ENCODE data around the gene CTDSP2.

Gene CTDSP2

DNA sequence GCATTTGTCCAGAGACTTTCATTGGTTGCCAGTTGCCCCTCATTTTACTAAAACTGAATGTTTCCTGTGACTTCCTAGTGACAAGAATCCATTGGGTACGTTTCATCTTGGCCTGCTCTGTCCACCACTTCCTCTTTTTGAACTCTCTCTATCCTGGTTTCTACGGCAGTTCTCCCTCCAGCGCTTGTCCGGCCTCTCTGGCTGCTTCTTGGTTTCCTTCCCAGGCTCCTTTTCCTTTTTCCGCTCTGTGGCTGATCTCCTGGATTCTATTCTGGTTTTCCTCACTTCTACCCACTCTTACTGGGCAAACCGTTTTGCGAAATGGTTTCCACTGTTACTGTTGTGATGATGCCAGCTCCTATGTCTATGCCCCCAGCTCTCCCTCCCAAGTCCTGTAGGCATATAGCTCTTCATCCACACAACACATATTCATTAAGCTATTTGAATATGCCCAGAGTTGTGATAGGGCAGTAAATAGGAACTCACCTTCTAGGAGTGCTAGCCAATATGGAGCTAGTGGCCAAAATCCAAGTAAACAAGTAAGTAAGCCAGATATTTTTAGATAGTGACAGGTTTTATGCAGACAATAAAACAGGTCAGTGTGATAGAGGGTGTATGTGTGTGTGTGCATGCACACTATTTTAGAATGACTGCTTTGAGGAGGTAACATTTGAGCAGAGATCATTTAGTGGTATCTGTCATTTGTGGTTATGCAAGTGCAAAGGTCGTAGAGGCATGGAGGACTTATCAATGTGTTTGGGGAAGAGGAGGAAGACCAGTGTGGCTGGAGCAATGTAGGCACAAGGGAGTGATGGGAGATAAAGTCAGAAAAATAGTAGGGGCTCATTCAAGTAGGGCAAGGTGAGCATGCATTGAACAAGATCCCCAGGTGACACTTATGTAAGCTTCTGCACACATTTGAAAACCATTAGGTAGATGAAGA, 27.9 kb upstream of the CTDSP2 start:
- Histone ChIP-seq H3K9ac (ENCODE audit: low read length) (no peak overlapping the region), H3K27me3 (ENCODE audit: control insufficient read depth, insufficient read depth, low read length) (no peaks in the 10 kb centered on the region), H3K36me3 (ENCODE audit: control insufficient read depth, insufficient read depth, low read length) (no peaks in the 10 kb centered on the region), H3K9me3 (ENCODE audit: control insufficient read depth, low read length) (no peaks in the 10 kb centered on the region), H3K4me3 (ENCODE audit: low read length) (no peak overlapping the region), H3K4me1 (ENCODE audit: control insufficient read depth, insufficient read depth, low read length) (peaks cover 6% of the 10 kb centered on the region)

DNA sequence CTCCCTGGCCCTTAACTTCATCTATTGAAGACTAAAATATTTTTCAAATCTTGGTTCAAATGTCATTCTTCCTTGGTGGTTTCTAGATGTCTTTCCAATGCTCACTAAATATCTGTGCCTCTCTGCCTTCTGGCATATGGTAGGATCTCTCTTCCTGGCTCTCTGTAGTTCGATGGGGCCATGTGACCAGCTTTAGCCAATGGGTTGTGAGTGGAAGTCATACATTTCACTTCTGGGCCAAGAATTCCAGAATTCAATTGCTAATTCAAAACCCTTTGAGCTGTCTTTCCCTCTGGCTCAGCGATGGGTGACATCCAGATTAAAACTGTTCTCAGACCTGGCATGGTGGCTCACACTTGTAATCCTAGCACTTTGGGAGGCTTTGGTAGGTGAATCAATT, 25.8 kb upstream of the CTDSP2 start:
- Histone ChIP-seq H3K4me1 (ENCODE audit: control insufficient read depth, insufficient read depth, low read length) (peaks cover 6% of the 10 kb centered on the region), H3K9me3 (ENCODE audit: control insufficient read depth, low read length) (no peaks in the 10 kb centered on the region), H3K9ac (ENCODE audit: low read length) (no peak overlapping the region), H3K36me3 (ENCODE audit: control insufficient read depth, insufficient read depth, low read length) (no peaks in the 10 kb centered on the region), H3K4me3 (ENCODE audit: low read length) (no peak overlapping the region), H3K27me3 (ENCODE audit: control insufficient read depth, insufficient read depth, low read length) (no peaks in the 10 kb centered on the region)

DNA sequence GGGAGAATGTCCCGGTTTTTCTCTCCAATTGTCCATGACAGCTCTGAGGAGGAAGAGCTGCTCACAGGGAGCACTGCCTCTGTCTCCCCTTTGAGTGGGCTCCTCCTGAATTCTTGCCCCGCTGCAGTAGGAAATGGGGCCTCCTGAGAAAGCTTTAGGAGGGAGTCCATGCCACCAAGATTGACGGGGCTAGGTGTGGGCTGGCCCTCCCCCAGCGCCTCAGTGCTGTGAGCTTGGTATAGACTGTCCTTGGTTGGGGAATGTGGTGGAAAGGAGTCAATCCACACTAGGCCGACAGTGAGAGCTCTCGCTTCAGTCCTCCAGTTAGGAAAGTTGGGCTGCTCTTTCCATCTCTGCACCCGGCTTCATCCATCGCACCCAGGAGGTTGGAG, 23.4 kb upstream of the CTDSP2 start:
- Histone ChIP-seq H3K36me3 (ENCODE audit: control insufficient read depth, insufficient read depth, low read length) (no peaks in the 10 kb centered on the region), H3K4me1 (ENCODE audit: control insufficient read depth, insufficient read depth, low read length) (peaks cover 11% of the 10 kb centered on the region), H3K4me3 (ENCODE audit: low read length) (no peak overlapping the region), H3K9me3 (ENCODE audit: control insufficient read depth, low read length) (no peaks in the 10 kb centered on the region), H3K9ac (ENCODE audit: low read length) (no peak overlapping the region), H3K27me3 (ENCODE audit: control insufficient read depth, insufficient read depth, low read length) (peaks cover 1% of the 10 kb centered on the region)

DNA sequence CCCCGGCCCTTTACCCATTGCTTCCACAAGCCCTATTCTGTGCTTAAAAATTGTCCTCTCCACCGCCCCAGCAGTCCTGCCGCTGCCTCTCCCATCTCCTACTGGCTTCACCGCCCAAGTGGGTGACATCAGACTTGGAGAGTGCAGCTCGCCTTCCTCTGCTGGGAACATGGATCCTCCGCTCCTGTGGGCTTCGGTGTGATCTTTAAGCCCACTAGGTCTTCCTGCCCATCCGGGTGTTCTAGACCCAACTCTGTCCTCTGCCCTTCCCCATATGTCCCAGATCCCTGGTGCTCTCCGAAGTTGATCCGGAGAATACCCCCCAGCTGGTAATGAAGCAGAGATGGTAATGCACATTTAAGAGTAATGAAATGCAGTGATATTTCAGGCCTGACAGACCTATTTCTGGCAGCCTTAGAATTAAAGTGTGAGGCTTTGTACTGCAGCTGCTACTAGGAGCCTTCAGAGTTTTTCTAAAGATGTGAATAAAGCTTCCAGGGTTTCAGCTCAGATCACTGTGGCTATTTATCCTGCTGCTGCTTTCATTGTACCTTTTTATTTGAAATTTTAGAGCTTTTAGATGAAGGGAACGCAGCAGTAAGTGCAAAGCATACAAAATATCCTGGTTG, 22.9 kb upstream of the CTDSP2 start:
- peak overlapping the region; percentile 23 for H3K9ac ChIP-seq (ENCODE audit: low read length)
- no peaks in the 10 kb centered on the region for H3K36me3 ChIP-seq (ENCODE audit: control insufficient read depth, insufficient read depth, low read length)
- peaks cover 11% of the 10 kb centered on the region for H3K4me1 ChIP-seq (ENCODE audit: control insufficient read depth, insufficient read depth, low read length)
- H3K27me3 ChIP-seq (ENCODE audit: control insufficient read depth, insufficient read depth, low read length), result peaks cover 6% of the 10 kb centered on the region
- H3K4me3 ChIP-seq (ENCODE audit: low read length), result no peak overlapping the region
- H3K9me3 ChIP-seq (ENCODE audit: control insufficient read depth, low read length), result no peaks in the 10 kb centered on the region

DNA sequence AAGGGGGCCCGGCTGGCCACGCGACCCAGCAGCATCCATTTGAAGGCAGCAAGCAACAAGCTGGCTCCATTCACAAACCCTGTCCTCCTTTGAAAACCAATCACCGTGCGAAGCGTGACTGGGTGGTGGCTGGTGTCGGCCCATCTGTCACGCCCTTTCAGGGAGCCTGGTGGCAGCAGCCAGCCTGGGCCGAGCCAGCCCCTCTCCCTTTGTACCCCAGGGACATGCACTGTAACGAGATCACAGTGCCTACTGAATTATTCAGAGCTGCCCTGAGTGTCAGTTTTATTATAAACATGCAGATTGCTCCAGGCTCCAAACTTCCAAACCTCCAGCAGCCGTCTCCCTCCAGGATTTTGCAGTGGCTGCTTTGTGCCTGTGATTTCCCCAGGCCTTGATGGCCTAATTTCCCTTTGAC, 22.3 kb upstream of the CTDSP2 start:
- H3K36me3 ChIP-seq (ENCODE audit: control insufficient read depth, insufficient read depth, low read length), result no peaks in the 10 kb centered on the region
- H3K4me3 ChIP-seq (ENCODE audit: low read length), result no peak overlapping the region
- H3K9me3 ChIP-seq (ENCODE audit: control insufficient read depth, low read length), result no peaks in the 10 kb centered on the region
- peaks cover 14% of the 10 kb centered on the region for H3K4me1 ChIP-seq (ENCODE audit: control insufficient read depth, insufficient read depth, low read length)
- peaks cover 8% of the 10 kb centered on the region for H3K27me3 ChIP-seq (ENCODE audit: control insufficient read depth, insufficient read depth, low read length)
- no peak overlapping the region for H3K9ac ChIP-seq (ENCODE audit: low read length)

DNA sequence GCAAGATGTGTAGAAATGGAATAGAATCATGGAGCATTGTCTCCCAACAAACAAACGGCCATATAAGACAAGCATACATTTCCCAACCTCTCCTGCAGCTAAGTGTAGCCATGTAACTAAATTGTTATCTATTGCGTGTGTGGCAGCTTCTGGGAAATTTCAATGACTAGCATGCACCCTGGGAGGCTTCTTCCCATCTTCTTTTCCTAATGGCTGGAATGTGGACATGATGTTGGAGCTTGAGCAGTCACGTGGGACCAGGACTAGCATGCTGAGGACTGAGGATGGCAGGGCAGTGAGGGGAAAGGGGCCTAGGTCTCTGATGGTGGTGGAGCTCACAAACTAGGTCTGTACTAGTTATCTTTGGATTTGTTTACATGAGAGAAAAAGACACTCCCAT, 21.7 kb upstream of the CTDSP2 start:
- Histone ChIP-seq H3K9me3 (ENCODE audit: control insufficient read depth, low read length) (no peaks in the 10 kb centered on the region), H3K4me1 (ENCODE audit: control insufficient read depth, insufficient read depth, low read length) (peaks cover 14% of the 10 kb centered on the region), H3K9ac (ENCODE audit: low read length) (no peak overlapping the region), H3K36me3 (ENCODE audit: control insufficient read depth, insufficient read depth, low read length) (no peaks in the 10 kb centered on the region), H3K27me3 (ENCODE audit: control insufficient read depth, insufficient read depth, low read length) (peaks cover 8% of the 10 kb centered on the region), H3K4me3 (ENCODE audit: low read length) (no peak overlapping the region)

GRCh38 chr12:57866308-57867019, 19.9 kb upstream of the CTDSP2 start:
- Histone ChIP-seq H3K27me3 (ENCODE audit: control insufficient read depth, insufficient read depth, low read length) (peaks cover 8% of the 10 kb centered on the region), H3K36me3 (ENCODE audit: control insufficient read depth, insufficient read depth, low read length) (no peaks in the 10 kb centered on the region), H3K9ac (ENCODE audit: low read length) (no peak overlapping the region), H3K4me1 (ENCODE audit: control insufficient read depth, insufficient read depth, low read length) (peaks cover 14% of the 10 kb centered on the region), H3K9me3 (ENCODE audit: control insufficient read depth, low read length) (no peaks in the 10 kb centered on the region), H3K4me3 (ENCODE audit: low read length) (no peak overlapping the region)

GRCh38 chr12:57865084-57865751, 18.7 kb upstream of the CTDSP2 start:
- Histone ChIP-seq H3K27me3 (ENCODE audit: control insufficient read depth, insufficient read depth, low read length) (peaks cover 8% of the 10 kb centered on the region), H3K9ac (ENCODE audit: low read length) (peak overlapping the region; percentile 76), H3K4me3 (ENCODE audit: low read length) (no peak overlapping the region), H3K4me1 (ENCODE audit: control insufficient read depth, insufficient read depth, low read length) (peaks cover 14% of the 10 kb centered on the region), H3K36me3 (ENCODE audit: control insufficient read depth, insufficient read depth, low read length) (no peaks in the 10 kb centered on the region), H3K9me3 (ENCODE audit: control insufficient read depth, low read length) (no peaks in the 10 kb centered on the region)

- Histone ChIP-seq H3K36me3 (ENCODE audit: control insufficient read depth, insufficient read depth, low read length) (no peaks in the 10 kb centered on the region), H3K4me3 (ENCODE audit: low read length) (no peak overlapping the region), H3K9me3 (ENCODE audit: control insufficient read depth, low read length) (no peaks in the 10 kb centered on the region), H3K4me1 (ENCODE audit: control insufficient read depth, insufficient read depth, low read length) (peaks cover 14% of the 10 kb centered on the region), H3K9ac (ENCODE audit: low read length) (peak overlapping the region; percentile 76), H3K27me3 (ENCODE audit: control insufficient read depth, insufficient read depth, low read length) (peaks cover 8% of the 10 kb centered on the region)
Measured at GRCh38 chr12:57864442-57865083, 18.0 kb upstream of the CTDSP2 start.

- Histone ChIP-seq H3K4me3 (ENCODE audit: low read length) (no peak overlapping the region), H3K4me1 (ENCODE audit: control insufficient read depth, insufficient read depth, low read length) (peaks cover 14% of the 10 kb centered on the region), H3K9ac (ENCODE audit: low read length) (no peak overlapping the region), H3K36me3 (ENCODE audit: control insufficient read depth, insufficient read depth, low read length) (no peaks in the 10 kb centered on the region), H3K9me3 (ENCODE audit: control insufficient read depth, low read length) (no peaks in the 10 kb centered on the region), H3K27me3 (ENCODE audit: control insufficient read depth, insufficient read depth, low read length) (peaks cover 8% of the 10 kb centered on the region)
Measured at GRCh38 chr12:57863676-57864075, 17.1 kb upstream of the CTDSP2 start.

DNA sequence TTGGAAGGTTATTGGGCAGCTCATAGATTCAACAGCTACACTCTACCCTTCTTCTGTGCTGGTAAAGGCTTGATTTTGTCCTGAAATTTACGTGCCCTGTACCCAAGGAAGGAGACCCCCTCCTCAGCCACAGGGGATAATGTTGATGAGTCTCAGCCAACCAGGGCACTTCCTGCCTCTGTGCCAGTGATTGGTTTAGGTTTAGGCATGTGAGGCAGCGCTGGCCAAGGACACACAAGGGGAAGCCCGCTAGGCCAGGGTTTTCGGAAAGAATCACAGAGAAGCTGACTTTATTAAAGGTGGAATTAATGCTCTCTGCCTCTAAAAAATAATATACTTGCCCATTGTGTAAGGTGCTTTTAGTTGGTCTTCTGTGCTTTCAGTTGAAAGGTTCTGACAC, 15.4 kb upstream of the CTDSP2 start:
- Histone ChIP-seq H3K9ac (ENCODE audit: low read length) (no peak overlapping the region), H3K9me3 (ENCODE audit: control insufficient read depth, low read length) (no peaks in the 10 kb centered on the region), H3K27me3 (ENCODE audit: control insufficient read depth, insufficient read depth, low read length) (peaks cover 8% of the 10 kb centered on the region), H3K36me3 (ENCODE audit: control insufficient read depth, insufficient read depth, low read length) (no peaks in the 10 kb centered on the region), H3K4me1 (ENCODE audit: control insufficient read depth, insufficient read depth, low read length) (peaks cover 14% of the 10 kb centered on the region), H3K4me3 (ENCODE audit: low read length) (no peak overlapping the region)

Measured in mucosa of stomach (tissue), 1 donor.